ENCODE measurements around the gene DBT.
"Not testable (repeated sequence)": the region's sequence is repeated elsewhere in the genome, so short reads cannot be mapped to it uniquely, and the experiment has no call there.

The DBT gene

GRCh38 chr1:100250264-100250663 is 630 bp upstream of the DBT start:
- no peak for DNase-seq

GRCh38 chr1:100249155-100249536 is 488 bp downstream of the DBT start:
- DNase-seq = peak in 1 of 14 donors; percentile 39

- DNase-seq = no peak
Measured at GRCh38 chr1:100246738-100247137, 2.9 kb downstream of the DBT start.

- DNase-seq = no peak
Measured at GRCh38 chr1:100240631-100241030, 9.0 kb downstream of the DBT start.

GRCh38 chr1:100239961-100240360 is 9.7 kb downstream of the DBT start:
- no peak for DNase-seq

- DNase-seq = no peak
Measured at GRCh38 chr1:100237091-100237490, 12.5 kb downstream of the DBT start.

- DNase-seq = no peak
Measured at GRCh38 chr1:100234432-100234831, 15.2 kb downstream of the DBT start.

GRCh38 chr1:100233566-100233965 is 16.1 kb downstream of the DBT start:
- DNase-seq = not testable (repeated sequence)

- DNase-seq = no peak
Measured at GRCh38 chr1:100232156-100232555, 17.5 kb downstream of the DBT start.

- no peak for DNase-seq
Measured at GRCh38 chr1:100231721-100232120, 17.9 kb downstream of the DBT start.

GRCh38 chr1:100230765-100231164 is 18.9 kb downstream of the DBT start:
- no peak for DNase-seq

GRCh38 chr1:100229681-100230443 is 19.8 kb downstream of the DBT start:
- DNase-seq = no peak

- no peak for DNase-seq
Measured at GRCh38 chr1:100222428-100222827, 27.2 kb downstream of the DBT start.

GRCh38 chr1:100219883-100220282 is 29.8 kb downstream of the DBT start:
- no peak for DNase-seq

GRCh38 chr1:100219457-100219856 is 30.2 kb downstream of the DBT start:
- DNase-seq = no peak

GRCh38 chr1:100217834-100218233 is 31.8 kb downstream of the DBT start:
- DNase-seq = no peak

GRCh38 chr1:100215101-100215500 is 34.5 kb downstream of the DBT start:
- no peak for DNase-seq

- no peak for DNase-seq
Measured at GRCh38 chr1:100213141-100213540, 36.5 kb downstream of the DBT start.

GRCh38 chr1:100206301-100206700 is 43.3 kb downstream of the DBT start:
- DNase-seq = no peak

GRCh38 chr1:100205593-100205992 is 44.0 kb downstream of the DBT start:
- not testable (repeated sequence) for DNase-seq

GRCh38 chr1:100205103-100205502 is 44.5 kb downstream of the DBT start:
- not testable (repeated sequence) for DNase-seq

GRCh38 chr1:100202703-100203102 is 46.9 kb downstream of the DBT start:
- DNase-seq = not testable (repeated sequence)

- not testable (repeated sequence) for DNase-seq
Measured at GRCh38 chr1:100200060-100200459, 49.6 kb downstream of the DBT start.

GRCh38 chr1:100198596-100198995 is 51.0 kb downstream of the DBT start:
- no peak for DNase-seq

- DNase-seq = peak in 10 of 14 donors; percentile 2 to 54 (median 20)
Measured at GRCh38 chr1:100188617-100189016, 61.0 kb downstream of the DBT start.

All from C1 segment of cervical spinal cord (tissue), 14 donors.